Upper lobe of left lung (tissue), 6 donors: ENCODE results near the gene MAP2K5. TPM values are rescaled to one million over a fixed set of nuclear protein-coding genes. Genes with fewer than 3 reads are reported as not detected.
A peak's percentile ranks its signal among the peaks of the same experiment; 100 is the strongest.

Source experiments
- ATAC-seq, 2 donors: fragments of 200-7000 bp; cut with Tn5 transposase; one replicate each; pipeline ENCODE4 v1.9.1; 2022; ENCODE audit warnings: mild to moderate bottlenecking in 2 of 2, moderate library complexity in 2 of 2; ENCODE audit not compliant: low FRiP score in 2 of 2
- DNase-seq, 2 donors: peaks; one replicate each; pipeline ENCODE4 v3.0.0-alpha.2; 2019 to 2020
- H3K27ac ChIP-seq, 4 donors: fragments of 200-600 bp; sonication (generic); one replicate each; pipeline ENCODE4 v1.5.1; 2016 to 2019
- H3K27me3 ChIP-seq, 4 donors: fragments of 200-600 bp; sonication (generic); one replicate each; pipeline ENCODE4 v1.5.1; 2017 to 2019
- H3K36me3 ChIP-seq, 4 donors: fragments of 200-600 bp; sonication (generic); one replicate each; pipeline ENCODE4 v1.5.1; 2016 to 2019
- H3K4me1 ChIP-seq, 4 donors: fragments of 200-600 bp; sonication (generic); one replicate each; pipeline ENCODE4 v1.5.1; 2018 to 2019
- H3K4me3 ChIP-seq, 4 donors: fragments of 200-600 bp; sonication (generic); one replicate each; pipeline ENCODE4 v1.5.1; 2017 to 2019; ENCODE audit warnings: mild to moderate bottlenecking in 2 of 4, moderate library complexity in 1 of 4
- H3K9me3 ChIP-seq, 4 donors: fragments of 200-600 bp; sonication (generic); one replicate each; pipeline ENCODE4 v1.5.1; 2018 to 2019
- CTCF ChIP-seq, 6 experiments: fragments of 450-650 bp in 4 of 6; fragments of 200-600 bp in 2 of 6; sonication (generic) in 2 of 6; IDR thresholded peaks; one replicate each; pipeline ENCODE4 v1.5.1; 2016 to 2019; ENCODE audit warnings: antibody characterized with exemption in 6 of 6
- EP300 ChIP-seq, 4 donors: sonication (generic); formaldehyde crosslinking; IDR thresholded peaks; one replicate each; pipeline ENCODE4 v1.5.1; 2017; ENCODE audit warnings: antibody characterized with exemption in 4 of 4, control low read depth in 2 of 4
- POLR2A ChIP-seq, 4 donors: fragments of 450-650 bp; IDR thresholded peaks; one replicate each; pipeline ENCODE4 v1.5.1; 2016 to 2017; ENCODE audit warnings: antibody characterized with exemption in 4 of 4, mild to moderate bottlenecking in 2 of 4
- POLR2AphosphoS5 ChIP-seq, 2 donors: sonication (generic); formaldehyde crosslinking; IDR thresholded peaks; one replicate each; pipeline ENCODE4 v1.5.1; 2017; ENCODE audit warnings: antibody characterized with exemption in 2 of 2
- WGBS, 2 donors: methylation state at CpG; one replicate each; pipeline ENCODE4 v1.1.5; 2017 to 2018; 5-methylcytosine and 5-hydroxymethylcytosine counted together
- total RNA-seq, 6 donors: library from RNA; depleted of rRNA in 4 of 6; stranded (reverse); fragments of >200 nt in 4 of 6; gene quantifications; one replicate each; pipeline versions ENCODE4 v1.1.0 to v1.2.1, GENCODE V29; 2016 to 2021
- donor health status: DM: no; HTN: no; CAD: no; lungs with moderate emphysema.
- donor health status: DM: no; HTN: yes; CAD: no; lungs with severe emphysema.

Gene MAP2K5
- total RNA-seq, 6 donors from 2014 or later, result 7.8 to 25.6 (median 16.0) TPM

- Histone ChIP-seq H3K27me3 (peaks cover 3 to 77% (median 45%) of the 10 kb centered on the region in 4 donors), H3K36me3 (no peaks in the 10 kb centered on the region), H3K4me1 (peaks cover 40 to 62% (median 54%) of the 10 kb centered on the region in 4 donors), H3K9me3 (no peaks in the 10 kb centered on the region), H3K4me3 (peak overlapping the region in 3 of 4 donors; percentile 33 to 53 (median 45)), H3K27ac (no peak overlapping the region)
- DNase-seq (no peak), ATAC-seq (no peak)
- TF ChIP-seq CTCF (IDR thresholded peaks at IDR 0.05) (no peak), POLR2AphosphoS5 (IDR thresholded peaks at IDR 0.05) (no peak), EP300 (IDR thresholded peaks at IDR 0.05) (no peak), POLR2A (IDR thresholded peaks at IDR 0.05) (no peak)
- WGBS, 2 donors, result 7 to 9% methylated on average over 30 to 32 of the region's 32 CpGs
These were observed 290.6 kb downstream of the MAP2K5 start for GRCh38 chr15:67832897-67833709.

- DNase-seq, result peak; percentile 32 to 86
- H3K27ac ChIP-seq, result no peak overlapping the region
- peak; percentile 19 to 37 for ATAC-seq
- H3K4me1 ChIP-seq, result peaks cover 37 to 61% (median 53%) of the 10 kb centered on the region in 4 donors
- 2% methylated on average over 9 to 32 of the region's 44 CpGs for WGBS, 2 donors
- TF ChIP-seq CTCF (IDR thresholded peaks at IDR 0.05), result peak; percentile 23 to 59 (median 36)
- no peak for TF ChIP-seq POLR2A (IDR thresholded peaks at IDR 0.05)
- no peaks in the 10 kb centered on the region for H3K36me3 ChIP-seq
- H3K4me3 ChIP-seq, result peak overlapping the region in 3 of 4 donors; percentile 33 to 53 (median 45)
- peaks cover 2 to 69% (median 38%) of the 10 kb centered on the region in 4 donors for H3K27me3 ChIP-seq
- H3K9me3 ChIP-seq, result no peaks in the 10 kb centered on the region
These were observed 291.4 kb downstream of the MAP2K5 start for GRCh38 chr15:67833710-67834511.

- H3K36me3 ChIP-seq, result no peaks in the 10 kb centered on the region
- no peak for TF ChIP-seq CTCF (IDR thresholded peaks at IDR 0.05)
- TF ChIP-seq POLR2A (IDR thresholded peaks at IDR 0.05), result no peak
- TF ChIP-seq POLR2AphosphoS5 (IDR thresholded peaks at IDR 0.05), result no peak
- TF ChIP-seq EP300 (IDR thresholded peaks at IDR 0.05), result no peak
- DNase-seq, result peak in 1 of 2 donors; percentile 86
- H3K9me3 ChIP-seq, result no peaks in the 10 kb centered on the region
- ATAC-seq, result no peak
- H3K4me3 ChIP-seq, result peak overlapping the region; percentile 16 to 53 (median 39)
- peaks cover 40 to 61% (median 54%) of the 10 kb centered on the region in 4 donors for H3K4me1 ChIP-seq
- no peak overlapping the region for H3K27ac ChIP-seq
- peaks cover 2 to 61% (median 34%) of the 10 kb centered on the region in 4 donors for H3K27me3 ChIP-seq
- WGBS, 2 donors, result 1 to 2% methylated on average over 15 to 54 of the region's 59 CpGs
These were observed 292.2 kb downstream of the MAP2K5 start for GRCh38 chr15:67834581-67835296.

GRCh38 chr15:67835297-67836133 lies 293.0 kb downstream of the MAP2K5 start:
- Histone ChIP-seq H3K9me3 (no peaks in the 10 kb centered on the region), H3K4me3 (peak overlapping the region; percentile 12 to 53 (median 39)), H3K4me1 (peaks cover 40 to 57% (median 53%) of the 10 kb centered on the region in 4 donors), H3K27me3 (peaks cover 2 to 53% (median 30%) of the 10 kb centered on the region in 4 donors), H3K36me3 (no peaks in the 10 kb centered on the region), H3K27ac (peak overlapping the region in 1 of 4 donors; percentile 10)
- ATAC-seq, result no peak
- peak; percentile 42 to 85 for DNase-seq
- TF ChIP-seq POLR2AphosphoS5 (IDR thresholded peaks at IDR 0.05) (no peak), POLR2A (IDR thresholded peaks at IDR 0.05) (no peak), CTCF (IDR thresholded peaks at IDR 0.05) (no peak), EP300 (IDR thresholded peaks at IDR 0.05) (no peak)
- WGBS, 2 donors, result 3 to 4% methylated on average over 19 to 59 of the region's 59 CpGs
